ENCODE results near the gene AFAP1. TPM values are rescaled to one million over a fixed set of nuclear protein-coding genes. Genes with fewer than 3 reads are reported as not detected.

AFAP1 gene
- total and polyA plus RNA-seq, 2 donors (not counting 1 experiment from before 2014, with no cell fraction given) = 0.03 to 0.44 TPM

DNA sequence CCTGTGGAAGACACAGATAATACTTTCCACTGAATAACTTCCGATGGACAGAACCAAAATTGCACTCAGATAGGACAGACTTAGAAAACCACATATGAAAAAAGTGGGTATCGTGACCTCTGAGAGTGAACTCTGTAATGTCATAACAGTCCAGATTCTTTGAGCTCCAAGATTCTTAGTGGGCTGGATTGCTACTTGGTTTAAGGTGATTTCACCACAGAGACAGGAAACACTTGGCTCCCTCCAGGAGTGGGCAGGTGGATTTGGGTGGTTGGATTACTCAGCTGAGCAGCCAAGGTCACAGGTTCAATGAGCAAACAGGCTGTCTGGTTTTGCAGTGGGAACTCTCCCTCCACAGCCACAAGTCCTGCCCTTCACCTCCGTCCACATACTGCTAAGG is 126.0 kb downstream of the AFAP1 start:
- Histone ChIP-seq H2AFZ (ENCODE audit: insufficient read depth, low read depth, low read length, poor library complexity, severe bottlenecking) (no peak overlapping the region), H3K9ac (ENCODE audit: low read length) (no peak overlapping the region), H3K27ac (ENCODE audit: low read length in 2 of 2) (no peak overlapping the region), H3K36me3 (replicated peaks in 1 of 2; ENCODE audit: control extremely low read depth in 1 of 2, control insufficient read depth in 1 of 2, extremely low read depth in 1 of 2, insufficient read depth in 2 of 2, low read length in 1 of 2) (no peaks in the 10 kb centered on the region), H4K20me1 (ENCODE audit: control insufficient read depth, insufficient read depth, low read length, poor library complexity, severe bottlenecking) (no peaks in the 10 kb centered on the region), H3K4me3 (ENCODE audit: control extremely low read depth in 1 of 5, extremely low read depth in 1 of 5, insufficient read depth in 1 of 5, low read depth in 2 of 5, low read length in 4 of 5) (no peak overlapping the region), H3K9me3 (ENCODE audit: control extremely low read depth in 1 of 3, control insufficient read depth in 2 of 3, insufficient read depth in 1 of 3, low read length in 2 of 3) (no peaks in the 10 kb centered on the region), H3K27me3 (replicated peaks in 1 of 4; ENCODE audit: control extremely low read depth in 1 of 4, control insufficient read depth in 3 of 4, insufficient read depth in 4 of 4, low read length in 3 of 4) (no peaks in the 10 kb centered on the region), H3K4me2 (replicated peaks; ENCODE audit: low read depth, low read length, poor library complexity, severe bottlenecking) (no peak overlapping the region), H3K4me1 (ENCODE audit: control insufficient read depth in 2 of 2, insufficient read depth in 2 of 2, low read length in 2 of 2) (no peaks in the 10 kb centered on the region), H3K79me2 (ENCODE audit: control insufficient read depth, insufficient read depth, low read length) (no peaks in the 10 kb centered on the region)
- Mint-ChIP-seq H3K9me3 (ENCODE audit: insufficient read depth) (no peaks in the 10 kb centered on the region), H3K27me3 (peaks cover 6% of the 10 kb centered on the region), H3K4me1 (no peaks in the 10 kb centered on the region), H3K4me3 (no peak overlapping the region), H3K27ac (no peak overlapping the region)
- WGBS (ENCODE audit: insufficient coverage) = 71% methylated on average over 1 of the region's 3 CpGs
- ATAC-seq (ENCODE audit: low read depth) (no peak), DNase-seq (no peak)
- no peak for TF ChIP-seq EZH2 (IDR thresholded peaks at IDR 0.05; ENCODE audit: borderline replicate concordance, insufficient read depth, low read depth, low read length, poor library complexity, severe bottlenecking)
- TF ChIP-seq, protein P1, sequence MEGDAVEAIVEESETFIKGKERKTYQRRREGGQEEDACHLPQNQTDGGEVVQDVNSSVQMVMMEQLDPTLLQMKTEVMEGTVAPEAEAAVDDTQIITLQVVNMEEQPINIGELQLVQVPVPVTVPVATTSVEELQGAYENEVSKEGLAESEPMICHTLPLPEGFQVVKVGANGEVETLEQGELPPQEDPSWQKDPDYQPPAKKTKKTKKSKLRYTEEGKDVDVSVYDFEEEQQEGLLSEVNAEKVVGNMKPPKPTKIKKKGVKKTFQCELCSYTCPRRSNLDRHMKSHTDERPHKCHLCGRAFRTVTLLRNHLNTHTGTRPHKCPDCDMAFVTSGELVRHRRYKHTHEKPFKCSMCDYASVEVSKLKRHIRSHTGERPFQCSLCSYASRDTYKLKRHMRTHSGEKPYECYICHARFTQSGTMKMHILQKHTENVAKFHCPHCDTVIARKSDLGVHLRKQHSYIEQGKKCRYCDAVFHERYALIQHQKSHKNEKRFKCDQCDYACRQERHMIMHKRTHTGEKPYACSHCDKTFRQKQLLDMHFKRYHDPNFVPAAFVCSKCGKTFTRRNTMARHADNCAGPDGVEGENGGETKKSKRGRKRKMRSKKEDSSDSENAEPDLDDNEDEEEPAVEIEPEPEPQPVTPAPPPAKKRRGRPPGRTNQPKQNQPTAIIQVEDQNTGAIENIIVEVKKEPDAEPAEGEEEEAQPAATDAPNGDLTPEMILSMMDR (IDR thresholded peaks at IDR 0.05) = no peak
- ChIA-PET POLR2A (no interaction called here), CTCF (interaction anchor here (1.4 to 1.6 kb wide), 2 partner anchors 9 to 11 kb away, joined by 3 to 7 read pairs; no protein-coding TSS in a partner anchor)
- intact Hi-C loops (cut with micrococcal nuclease) = no loop called here

DNA sequence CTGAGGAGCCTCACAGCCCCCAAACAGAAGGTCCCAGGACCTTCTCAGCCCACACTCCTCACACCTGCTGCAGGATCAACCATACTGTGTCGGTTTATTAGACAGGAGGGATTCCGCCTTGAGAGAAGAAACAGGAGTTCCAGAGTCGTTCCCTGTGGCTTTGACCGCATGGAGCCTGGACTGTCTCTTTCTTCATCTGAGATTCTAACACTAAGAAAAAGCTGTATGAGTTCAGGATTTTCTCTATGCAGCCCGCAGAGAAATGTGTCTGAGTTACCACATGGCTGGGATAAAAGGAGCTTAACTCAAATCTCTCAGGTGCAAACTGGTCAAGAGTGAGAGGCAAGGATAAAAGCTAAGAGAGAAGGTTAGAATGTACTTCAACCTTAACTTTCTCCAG is 126.7 kb downstream of the AFAP1 start:
- intact Hi-C loops (cut with micrococcal nuclease) = no loop called here
- Histone ChIP-seq H3K27ac (ENCODE audit: low read length in 2 of 2) (no peak overlapping the region), H4K20me1 (ENCODE audit: control insufficient read depth, insufficient read depth, low read length, poor library complexity, severe bottlenecking) (no peaks in the 10 kb centered on the region), H3K4me3 (ENCODE audit: control extremely low read depth in 1 of 5, extremely low read depth in 1 of 5, insufficient read depth in 1 of 5, low read depth in 2 of 5, low read length in 4 of 5) (no peak overlapping the region), H3K9ac (ENCODE audit: low read length) (no peak overlapping the region), H3K4me2 (replicated peaks; ENCODE audit: low read depth, low read length, poor library complexity, severe bottlenecking) (no peak overlapping the region), H3K79me2 (ENCODE audit: control insufficient read depth, insufficient read depth, low read length) (no peaks in the 10 kb centered on the region), H3K9me3 (ENCODE audit: control extremely low read depth in 1 of 3, control insufficient read depth in 2 of 3, insufficient read depth in 1 of 3, low read length in 2 of 3) (no peaks in the 10 kb centered on the region), H3K27me3 (replicated peaks in 1 of 4; ENCODE audit: control extremely low read depth in 1 of 4, control insufficient read depth in 3 of 4, insufficient read depth in 4 of 4, low read length in 3 of 4) (no peaks in the 10 kb centered on the region), H2AFZ (ENCODE audit: insufficient read depth, low read depth, low read length, poor library complexity, severe bottlenecking) (no peak overlapping the region), H3K4me1 (ENCODE audit: control insufficient read depth in 2 of 2, insufficient read depth in 2 of 2, low read length in 2 of 2) (no peaks in the 10 kb centered on the region), H3K36me3 (replicated peaks in 1 of 2; ENCODE audit: control extremely low read depth in 1 of 2, control insufficient read depth in 1 of 2, extremely low read depth in 1 of 2, insufficient read depth in 2 of 2, low read length in 1 of 2) (no peaks in the 10 kb centered on the region)
- ATAC-seq (ENCODE audit: low read depth) (no peak), DNase-seq (no peak)
- H3K4me1 Mint-ChIP-seq = no peaks in the 10 kb centered on the region
- POLR2A ChIA-PET = no interaction called here
- peaks cover 7% of the 10 kb centered on the region for H3K27me3 Mint-ChIP-seq
- TF ChIP-seq, protein P1 (IDR thresholded peaks at IDR 0.05) = no peak
- TF ChIP-seq EZH2 (IDR thresholded peaks at IDR 0.05; ENCODE audit: borderline replicate concordance, insufficient read depth, low read depth, low read length, poor library complexity, severe bottlenecking) = no peak
- CTCF ChIA-PET = interaction anchor here (1.6 kb wide), 1 partner anchor 8 kb away, joined by 7 read pairs; no protein-coding TSS in a partner anchor
- WGBS (ENCODE audit: insufficient coverage) = 96% methylated on average over 3 of the region's 5 CpGs
- no peak overlapping the region for H3K27ac Mint-ChIP-seq
- H3K9me3 Mint-ChIP-seq (ENCODE audit: insufficient read depth) = no peaks in the 10 kb centered on the region
- no peak overlapping the region for H3K4me3 Mint-ChIP-seq

Measured in B cell (primary cell).